GM19463 (cell line): ENCODE results near the gene DNAH10.
"Not testable (repeated sequence)": the region's sequence is repeated elsewhere in the genome, so short reads cannot be mapped to it uniquely, and the experiment has no call there.

ENCODE experiments used
- ATAC-seq: cut with Tn5 transposase; IDR thresholded peaks from one replicate; pipeline ENCODE4 v1.9.1; 2021; ENCODE audit warnings: mild to moderate bottlenecking, moderate library complexity; ENCODE audit not compliant: unreplicated experiment

Gene DNAH10

GRCh38 chr12:123905319-123905925 is 143.3 kb downstream of the DNAH10 start:
- no peak for ATAC-seq

- ATAC-seq = no peak
Measured at GRCh38 chr12:123906711-123907420, 144.8 kb downstream of the DNAH10 start.

GRCh38 chr12:123907726-123908476 is 145.8 kb downstream of the DNAH10 start:
- no peak for ATAC-seq

GRCh38 chr12:123908884-123909725 is 147.0 kb downstream of the DNAH10 start:
- no peak for ATAC-seq

- ATAC-seq = no peak
Measured at GRCh38 chr12:123910057-123910456, 148.0 kb downstream of the DNAH10 start.

GRCh38 chr12:123910761-123911193 is 148.7 kb downstream of the DNAH10 start:
- ATAC-seq = no peak

- ATAC-seq = not testable (repeated sequence)
Measured at GRCh38 chr12:123911672-123912409, 149.7 kb downstream of the DNAH10 start.

GRCh38 chr12:123912415-123913380 is 150.6 kb downstream of the DNAH10 start:
- ATAC-seq = no peak

GRCh38 chr12:123914726-123915333 is 152.7 kb downstream of the DNAH10 start:
- no peak for ATAC-seq

GRCh38 chr12:123916729-123917128 is 154.6 kb downstream of the DNAH10 start:
- ATAC-seq = no peak

GRCh38 chr12:123917337-123917850 is 155.3 kb downstream of the DNAH10 start:
- ATAC-seq = no peak

- ATAC-seq = no peak
Measured at GRCh38 chr12:123919980-123920360, 157.9 kb downstream of the DNAH10 start.

GRCh38 chr12:123923038-123923437 is 160.9 kb downstream of the DNAH10 start:
- no peak for ATAC-seq

GRCh38 chr12:123923927-123924326 is 161.8 kb downstream of the DNAH10 start:
- ATAC-seq = no peak

- ATAC-seq = no peak
Measured at GRCh38 chr12:123924539-123924938, 162.4 kb downstream of the DNAH10 start.

GRCh38 chr12:123928274-123928865 is 166.3 kb downstream of the DNAH10 start:
- ATAC-seq = no peak

GRCh38 chr12:123928897-123929296 is 166.8 kb downstream of the DNAH10 start:
- ATAC-seq = no peak

- no peak for ATAC-seq
Measured at GRCh38 chr12:123929946-123930583, 168.0 kb downstream of the DNAH10 start.
